SK-N-SH (cell line): ENCODE results near the gene EDARADD. TPM values are rescaled to one million over a fixed set of nuclear protein-coding genes. Genes with fewer than 3 reads are reported as not detected.

Experiments used
- CTCF ChIA-PET: fragments of 300-600, 350-600 bp; formaldehyde crosslinking; extraction: SDS; loops from one replicate; lab custom pipeline; 2021; lab: Yijun Ruan, JAX
- POLR2A ChIA-PET: fragments of 350-600 bp; sonication (Branson Sonifier 250); formaldehyde crosslinking; extraction: SDS; loops from one replicate; lab custom pipeline; 2020; ENCODE audit warnings: antibody characterized with exemption, inconsistent platforms; lab: Yijun Ruan, JAX
- DNase-seq: peaks from one replicate; pipeline ENCODE4 v3.0.0; 2012
- H2AFZ ChIP-seq: fragments of 200-600 bp; sonication (generic); 2 replicates; pipeline ENCODE4 v1.8.1; 2016; ENCODE audit warnings: antibody characterized with exemption, mild to moderate bottlenecking, low read depth
- H3F3A ChIP-seq: fragments of 200-600 bp; sonication (generic); replicated peaks from 2 replicates; pipeline ENCODE3; 2016; ENCODE audit warnings: antibody characterized with exemption, mild to moderate bottlenecking; ENCODE audit not compliant: insufficient read depth
- H3K27ac ChIP-seq, 2 experiments: fragments of 200-500 bp in 1 of 2; fragments of 200-600 bp in 1 of 2; sonication (Bioruptor generic) in 1 of 2; sonication (generic), shearing (Covaris generic) in 1 of 2; 2 replicates each; pipeline versions ENCODE4 v1.5.1 to v1.6.1; 2014 to 2016; ENCODE audit warnings: low read depth in 2 of 2, inconsistent platforms in 1 of 2, low read length in 1 of 2, mild to moderate bottlenecking in 1 of 2, mixed read lengths in 1 of 2
- H3K27me3 ChIP-seq: fragments of 200-600 bp; sonication (generic), shearing (Covaris generic); 2 replicates; pipeline ENCODE4 v1.6.1; 2016; ENCODE audit warnings: mixed run types; ENCODE audit not compliant: insufficient read depth
- H3K36me3 ChIP-seq, 2 experiments: fragments of 200-500 bp in 1 of 2; fragments of 200-600 bp in 1 of 2; sonication (Bioruptor generic) in 1 of 2; sonication (generic) in 1 of 2; replicated peaks in 1 of 2; 2 replicates each; pipeline versions ENCODE3 to v1.5.1; 2014 to 2016; ENCODE audit warnings: low read length in 1 of 2, mild to moderate bottlenecking in 1 of 2; ENCODE audit not compliant: insufficient read depth in 2 of 2, control insufficient read depth in 1 of 2
- H3K4me1 ChIP-seq, 2 experiments: fragments of 200-500 bp in 1 of 2; fragments of 200-600 bp in 1 of 2; sonication (Bioruptor generic) in 1 of 2; sonication (generic), shearing (Covaris generic) in 1 of 2; 2 replicates each; pipeline versions ENCODE4 v1.5.1 to v1.6.1; 2014 to 2016; ENCODE audit warnings: low read depth in 1 of 2, low read length in 1 of 2, mixed run types in 1 of 2; ENCODE audit not compliant: insufficient read depth in 2 of 2, control insufficient read depth in 1 of 2
- H3K4me2 ChIP-seq: fragments of 200-600 bp; sonication (generic), shearing (Covaris generic); 2 replicates; pipeline ENCODE4 v1.6.1; 2017; ENCODE audit warnings: mixed run types
- H3K4me3 ChIP-seq, 2 experiments: fragments of 200-500 bp in 1 of 2; fragments of 200-600 bp in 1 of 2; sonication (Bioruptor generic) in 1 of 2; sonication (generic), shearing (Covaris generic) in 1 of 2; 2 replicates each; pipeline versions ENCODE4 v1.5.1 to v1.8.1; 2014 to 2016; ENCODE audit warnings: low read depth in 2 of 2, inconsistent platforms in 1 of 2, low read length in 1 of 2, mild to moderate bottlenecking in 1 of 2, mixed read lengths in 1 of 2, moderate library complexity in 1 of 2
- H3K79me2 ChIP-seq: fragments of 200-600 bp; sonication (generic); 2 replicates; pipeline ENCODE4 v1.8.1; 2017; ENCODE audit warnings: mild to moderate bottlenecking; ENCODE audit not compliant: insufficient read depth
- H3K9ac ChIP-seq: fragments of 200-600 bp; sonication (generic); 2 replicates; pipeline ENCODE4 v1.6.1; 2017; ENCODE audit warnings: mixed run types
- H3K9me2 ChIP-seq: fragments of 200-600 bp; sonication (generic); 2 replicates; pipeline ENCODE4 v1.6.1; 2017; ENCODE audit warnings: mixed run types
- H3K9me3 ChIP-seq: fragments of 200-600 bp; sonication (generic); 2 replicates; pipeline ENCODE4 v1.6.1; 2017; ENCODE audit warnings: mixed run types, mild to moderate bottlenecking, moderate library complexity
- H4K20me1 ChIP-seq: fragments of 200-600 bp; sonication (generic); 2 replicates; pipeline ENCODE4 v1.6.1; 2017; ENCODE audit warnings: mild to moderate bottlenecking, mixed run types; ENCODE audit not compliant: insufficient read depth
- ELF1 ChIP-seq: IDR thresholded peaks from 2 replicates; pipeline ENCODE4 v1.4.0; 2012
- JUND ChIP-seq: IDR thresholded peaks from 2 replicates; pipeline ENCODE4 v1.4.0; 2012
- MAX ChIP-seq: IDR thresholded peaks from 2 replicates; pipeline ENCODE4 v1.4.0; 2012; ENCODE audit warnings: low read depth
- POLR2AphosphoS5 ChIP-seq: IDR thresholded peaks from 2 replicates; pipeline ENCODE4 v1.6.1; 2012; ENCODE audit warnings: low read depth, low read length
- RCOR1 ChIP-seq: fragments of 150-350 bp; IDR thresholded peaks from 2 replicates; pipeline ENCODE4 v1.6.1; 2017; ENCODE audit warnings: antibody characterized with exemption, low read length
- REST ChIP-seq: IDR thresholded peaks from 2 replicates; pipeline ENCODE4 v1.6.1; 2012; ENCODE audit warnings: mild to moderate bottlenecking, low read depth, low read length, moderate library complexity
- RFX5 ChIP-seq: IDR thresholded peaks from 2 replicates; pipeline ENCODE4 v1.6.1; 2012; ENCODE audit warnings: mild to moderate bottlenecking, improper control_type of control experiment, low read length
- SIN3A ChIP-seq: IDR thresholded peaks from 2 replicates; pipeline ENCODE4 v1.6.1; 2012; ENCODE audit warnings: low read depth, mild to moderate bottlenecking, low read length, moderate library complexity, borderline replicate concordance
- TEAD4 ChIP-seq: IDR thresholded peaks from 2 replicates; pipeline ENCODE4 v1.4.0; 2012; ENCODE audit warnings: mild to moderate bottlenecking, borderline replicate concordance; ENCODE audit not compliant: insufficient read depth
- YY1 ChIP-seq: IDR thresholded peaks from 2 replicates; pipeline ENCODE4 v1.4.0; 2012; ENCODE audit warnings: low read depth, mild to moderate bottlenecking
- ZBTB33 ChIP-seq: IDR thresholded peaks from 2 replicates; pipeline ENCODE4 v1.4.0; 2012; ENCODE audit warnings: low read depth, borderline replicate concordance
- WGBS: methylation state at CpG from one replicate; pipeline ENCODE4 v1.1.6; 2017; ENCODE audit warnings: low lambda C conversion rate; 5-methylcytosine and 5-hydroxymethylcytosine counted together
- polyA plus RNA-seq, 3 experiments: library from polyadenylated mRNA; depleted of rRNA; stranded (reverse); fragments of >200 nt; gene quantifications; 2 replicates each; pipeline ENCODE4 v1.2.3, GENCODE V29; 2012

Gene EDARADD
- polyA plus RNA-seq, 1 of the 3 experiments (the other 2 are of a cell fraction) = not detected

- WGBS = 56% methylated on average over 2 of the region's 2 CpGs
- Histone ChIP-seq H3K4me2 (no peak overlapping the region), H3K4me3 (no peak overlapping the region), H3K27me3 (no peaks in the 10 kb centered on the region), H3F3A (no peaks in the 10 kb centered on the region), H4K20me1 (no peaks in the 10 kb centered on the region), H2AFZ (no peak overlapping the region), H3K9ac (no peak overlapping the region), H3K4me1 (no peaks in the 10 kb centered on the region), H3K36me3 (no peaks in the 10 kb centered on the region), H3K9me2 (no peaks in the 10 kb centered on the region), H3K9me3 (no peaks in the 10 kb centered on the region; the same call in 1 of the 2 replicates), H3K27ac (no peak overlapping the region), H3K79me2 (no peaks in the 10 kb centered on the region)
- POLR2A ChIA-PET = no interaction called here
- no peak for TF ChIP-seq SIN3A
- no peak for TF ChIP-seq TEAD4
- no peak for TF ChIP-seq RFX5
- no peak for TF ChIP-seq RCOR1
- no peak for TF ChIP-seq REST
- no peak for TF ChIP-seq ELF1
- TF ChIP-seq ZBTB33 = no peak
- TF ChIP-seq MAX = no peak
- TF ChIP-seq POLR2AphosphoS5 = no peak
- no peak for TF ChIP-seq YY1
- TF ChIP-seq JUND = no peak
- CTCF ChIA-PET = interaction anchor here (1.2 kb wide), 1 partner anchor 17 kb away, joined by 3 read pairs; the partner anchor contains the start of gene EDARADD
- no peak for DNase-seq
Measured at GRCh38 chr1:236377832-236378535, 16.1 kb upstream of the EDARADD start.
